Astrocyte (in vitro differentiated cells and primary cell): ENCODE measurements around the gene KPNA6.

Source experiments
- EZH2 ChIP-seq: IDR thresholded peaks from 2 replicates; pipeline ENCODE4 v1.6.1; 2012; ENCODE audit warnings: mild to moderate bottlenecking, low read length, inconsistent platforms; ENCODE audit not compliant: insufficient read depth
- TF ChIP-seq, protein P1 (sequence below): IDR thresholded peaks from 2 replicates; pipeline ENCODE4 v1.5.1; 2011; ENCODE audit warnings: low read depth, mild to moderate bottlenecking, inconsistent platforms, low read length, moderate library complexity; ENCODE audit not compliant: insufficient read depth

GRCh38 chr1:32187850-32188249 is 80.0 kb downstream of the KPNA6 start:
- TF ChIP-seq, protein P1, sequence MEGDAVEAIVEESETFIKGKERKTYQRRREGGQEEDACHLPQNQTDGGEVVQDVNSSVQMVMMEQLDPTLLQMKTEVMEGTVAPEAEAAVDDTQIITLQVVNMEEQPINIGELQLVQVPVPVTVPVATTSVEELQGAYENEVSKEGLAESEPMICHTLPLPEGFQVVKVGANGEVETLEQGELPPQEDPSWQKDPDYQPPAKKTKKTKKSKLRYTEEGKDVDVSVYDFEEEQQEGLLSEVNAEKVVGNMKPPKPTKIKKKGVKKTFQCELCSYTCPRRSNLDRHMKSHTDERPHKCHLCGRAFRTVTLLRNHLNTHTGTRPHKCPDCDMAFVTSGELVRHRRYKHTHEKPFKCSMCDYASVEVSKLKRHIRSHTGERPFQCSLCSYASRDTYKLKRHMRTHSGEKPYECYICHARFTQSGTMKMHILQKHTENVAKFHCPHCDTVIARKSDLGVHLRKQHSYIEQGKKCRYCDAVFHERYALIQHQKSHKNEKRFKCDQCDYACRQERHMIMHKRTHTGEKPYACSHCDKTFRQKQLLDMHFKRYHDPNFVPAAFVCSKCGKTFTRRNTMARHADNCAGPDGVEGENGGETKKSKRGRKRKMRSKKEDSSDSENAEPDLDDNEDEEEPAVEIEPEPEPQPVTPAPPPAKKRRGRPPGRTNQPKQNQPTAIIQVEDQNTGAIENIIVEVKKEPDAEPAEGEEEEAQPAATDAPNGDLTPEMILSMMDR = no peak
- TF ChIP-seq EZH2 = no peak
